Fibroblast of upper back skin (primary cell): ENCODE data around the gene OR52E6.
A peak's percentile ranks its signal among the peaks of the same experiment; 100 is the strongest.

Source experiments
- DNase-seq: peaks from one replicate; pipeline ENCODE4 v3.0.0-alpha.2; 2013

Gene OR52E6

DNA sequence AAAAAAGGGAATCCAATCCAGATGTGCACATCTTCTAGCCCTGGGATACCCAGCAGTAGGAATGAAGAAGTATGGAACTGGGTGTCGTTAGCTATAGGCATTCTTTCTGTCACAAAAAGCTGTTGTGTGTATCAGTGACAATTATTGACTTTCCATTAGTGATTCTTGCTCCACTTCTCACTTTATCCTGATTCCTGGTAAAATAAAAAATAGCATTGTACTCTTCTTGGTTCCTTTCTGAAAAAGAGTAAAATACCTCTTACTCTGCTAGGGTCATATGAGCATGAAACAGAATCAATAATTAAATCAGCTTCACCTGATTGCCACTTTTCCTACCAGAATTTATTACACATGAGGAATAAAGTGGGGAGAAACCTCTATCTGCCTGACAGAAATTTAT is at the start of gene OR52E6:
TSS of gene OR52E6 (minus strand) at position 101 of the 400 bp plus-strand sequence. CDS start at position 101, 0 bp downstream.
- no peak for DNase-seq

DNA sequence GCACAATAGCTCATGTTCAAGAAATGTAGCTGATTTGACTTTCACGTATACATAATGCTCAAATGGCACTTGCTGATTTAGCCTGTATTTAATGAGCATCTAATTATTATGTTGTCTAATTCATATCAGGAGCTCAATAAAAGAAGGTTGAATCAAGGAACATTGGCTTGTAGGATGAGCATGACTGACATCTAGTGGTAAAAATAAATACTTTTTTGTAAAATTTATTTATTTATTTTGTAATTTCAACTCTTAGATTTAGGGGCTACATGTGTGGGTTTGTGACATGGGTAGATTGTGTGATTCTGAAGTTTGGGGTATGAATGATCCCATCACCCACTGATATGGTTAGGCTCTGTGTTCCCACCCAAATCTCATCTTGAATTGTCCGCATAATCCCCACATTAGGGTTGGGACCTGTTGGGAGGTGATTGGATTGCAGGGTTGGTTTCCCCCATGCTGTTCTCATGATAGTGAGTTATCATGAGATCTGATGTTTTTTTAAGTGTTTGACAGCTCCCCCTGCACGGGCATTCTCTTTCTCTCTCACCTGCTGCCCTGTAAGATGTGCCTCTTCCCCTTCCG is 49.6 kb upstream of the OR52E6 start:
- peak; percentile 1 for DNase-seq

DNA sequence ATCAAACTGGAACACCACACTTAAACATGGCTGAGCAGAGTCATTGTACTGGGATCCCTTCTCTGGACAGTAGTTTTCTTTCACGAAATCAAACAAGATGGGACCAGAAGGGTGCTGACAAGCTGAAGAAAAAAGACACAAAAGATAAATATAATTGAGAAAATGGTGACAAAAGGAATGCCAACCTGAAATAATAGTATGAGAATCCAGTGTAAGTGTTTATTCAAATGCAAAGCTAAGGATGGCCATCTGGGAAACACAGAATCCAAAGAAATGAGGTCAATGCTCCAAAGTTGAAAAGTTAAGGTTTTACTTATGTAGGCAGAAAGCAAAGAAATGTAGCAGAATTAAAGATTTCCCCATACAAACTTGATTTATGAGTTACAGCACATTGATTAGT is 46.0 kb upstream of the OR52E6 start:
- no peak for DNase-seq

DNA sequence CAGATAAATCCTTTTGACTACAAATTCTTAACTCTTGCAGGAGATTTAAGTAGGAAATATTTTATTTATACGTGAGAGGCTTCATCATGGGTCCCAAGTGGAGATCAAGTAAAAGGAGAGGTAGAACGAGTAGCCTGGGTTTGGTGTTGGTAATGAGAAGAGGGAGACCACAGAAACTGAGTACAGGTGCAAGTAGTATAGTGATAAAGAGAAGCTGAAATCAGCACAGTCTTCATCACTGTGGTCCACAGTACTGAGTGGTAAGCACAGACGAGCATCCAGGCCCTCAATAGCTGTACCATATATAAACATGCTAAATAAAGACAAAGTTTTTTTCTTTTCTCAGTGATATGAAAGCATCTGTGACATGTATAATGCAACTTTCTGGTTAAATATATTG is 45.5 kb upstream of the OR52E6 start:
- DNase-seq: no peak

DNA sequence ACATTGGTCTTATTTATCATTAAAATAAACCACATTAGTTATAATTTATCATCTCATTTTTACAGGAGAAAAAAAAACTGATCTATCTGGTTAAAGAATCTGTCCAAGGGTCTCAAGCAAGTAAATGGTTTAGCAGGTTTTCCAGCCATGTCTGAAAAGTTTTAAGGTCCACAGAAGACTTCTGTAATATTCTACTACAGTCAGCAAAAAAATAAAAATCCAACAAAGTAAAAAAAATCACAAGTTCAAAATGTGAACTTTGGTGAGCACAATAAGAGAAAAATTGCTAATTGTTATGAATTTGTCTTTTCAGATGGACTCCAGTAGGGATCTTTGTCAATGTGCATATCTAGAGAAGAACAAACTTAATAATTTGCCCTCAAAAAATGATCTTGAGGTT is 40.1 kb upstream of the OR52E6 start:
- DNase-seq: no peak

DNA sequence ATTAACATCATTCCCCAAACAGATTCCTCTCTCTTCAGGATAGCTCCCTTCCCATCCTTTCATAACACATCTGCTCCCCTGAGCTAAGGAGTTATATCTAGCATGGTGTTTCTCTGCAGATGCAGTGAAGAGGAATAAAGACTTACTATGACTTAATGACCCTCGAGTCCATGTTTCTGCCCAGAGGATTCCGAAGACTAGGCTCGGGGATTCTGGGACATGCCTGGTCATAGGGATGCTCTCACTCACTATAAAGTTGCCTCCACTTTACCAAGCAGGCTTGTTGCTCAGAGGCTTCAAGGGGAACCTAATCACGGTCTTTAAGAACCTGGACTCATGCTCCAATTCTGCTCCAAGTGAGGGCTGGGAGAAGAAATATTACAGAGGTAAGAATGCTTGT is 38.6 kb upstream of the OR52E6 start, which contains the start of gene OR52E4:
TSS of gene OR52E4 (plus strand) at position 301 of the 400 bp plus-strand sequence. CDS start 3,664 bp downstream, outside the sequence.
- DNase-seq: no peak

DNA sequence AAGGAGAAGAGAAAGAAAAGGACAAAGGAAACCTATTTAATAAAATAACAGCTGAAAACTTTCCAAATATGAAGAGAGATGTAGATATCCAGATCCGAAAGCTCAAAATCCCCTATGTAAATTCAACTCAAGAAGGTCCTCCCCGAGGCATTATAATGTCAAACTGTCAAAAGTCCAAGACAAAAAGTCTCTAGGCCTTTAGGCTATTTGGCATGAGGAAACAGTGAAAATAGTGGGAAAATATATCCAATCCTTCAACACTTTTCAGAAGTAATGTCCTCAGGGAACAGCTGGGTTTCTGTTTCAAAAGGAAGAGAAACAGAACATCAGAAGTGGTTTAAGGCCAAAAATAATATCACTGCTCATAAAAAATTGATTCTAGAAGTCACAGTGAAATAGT is 36.9 kb upstream of the OR52E6 start:
- no peak for DNase-seq

DNA sequence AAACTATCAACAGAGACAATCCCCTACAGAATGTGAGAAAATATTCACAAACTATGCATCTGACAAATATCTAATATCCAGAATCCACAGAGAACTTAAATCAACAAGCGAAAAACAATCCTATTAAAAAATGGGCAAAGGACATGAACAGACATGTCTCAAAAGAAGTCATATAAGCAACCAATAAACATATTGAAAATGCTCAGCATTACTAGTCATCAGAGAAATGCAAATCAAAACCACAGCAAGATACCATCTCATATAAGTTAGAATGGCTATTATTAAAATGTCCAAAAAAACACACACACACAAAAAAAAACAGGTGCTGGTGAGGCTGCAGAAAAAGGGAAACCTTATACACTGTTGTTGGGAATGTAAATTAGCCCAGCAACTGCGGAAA is 24.1 kb upstream of the OR52E6 start:
- no peak for DNase-seq

DNA sequence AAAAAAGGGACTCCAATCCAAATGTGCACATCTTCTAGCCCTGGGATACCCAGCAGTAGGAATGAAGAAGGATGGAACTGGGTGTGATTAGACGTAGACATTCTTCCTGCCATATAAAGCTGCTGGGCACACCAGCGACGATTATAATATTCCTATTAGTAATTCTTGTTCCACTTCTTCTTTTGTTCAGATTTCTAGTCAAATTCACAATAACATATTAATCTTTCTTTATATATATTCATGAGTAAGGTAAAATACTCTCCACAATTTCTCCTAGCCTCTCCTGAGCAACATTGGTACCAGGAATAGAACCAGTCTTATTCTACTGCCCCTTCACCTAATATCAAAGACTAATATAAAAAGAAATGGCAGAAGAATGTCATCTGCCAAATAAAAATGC is 15.9 kb upstream of the OR52E6 start, which contains the start of gene OR52E8:
TSS of gene OR52E8 (minus strand) at position 101 of the 400 bp plus-strand sequence. CDS start at position 101, 0 bp downstream.
- no peak for DNase-seq

DNA sequence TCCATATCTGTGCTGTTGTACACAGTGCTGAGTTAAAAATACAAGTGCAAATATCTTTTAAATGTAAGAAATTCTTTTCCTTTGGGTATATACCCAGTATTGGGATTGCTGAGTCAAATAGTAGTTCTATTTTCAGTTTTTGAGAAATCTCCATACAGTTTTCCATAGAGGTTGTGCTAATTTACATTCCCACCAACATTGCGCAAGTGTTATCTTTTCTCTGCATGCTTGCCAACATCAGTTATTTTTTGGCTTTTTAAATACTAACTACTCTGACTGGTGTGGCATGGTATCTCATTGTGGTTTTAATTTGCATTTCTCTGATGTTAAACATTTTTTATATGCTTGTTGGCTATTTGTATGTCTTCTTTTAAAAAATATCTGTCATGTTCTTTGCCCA is 9.3 kb upstream of the OR52E6 start:
- DNase-seq: no peak

DNA sequence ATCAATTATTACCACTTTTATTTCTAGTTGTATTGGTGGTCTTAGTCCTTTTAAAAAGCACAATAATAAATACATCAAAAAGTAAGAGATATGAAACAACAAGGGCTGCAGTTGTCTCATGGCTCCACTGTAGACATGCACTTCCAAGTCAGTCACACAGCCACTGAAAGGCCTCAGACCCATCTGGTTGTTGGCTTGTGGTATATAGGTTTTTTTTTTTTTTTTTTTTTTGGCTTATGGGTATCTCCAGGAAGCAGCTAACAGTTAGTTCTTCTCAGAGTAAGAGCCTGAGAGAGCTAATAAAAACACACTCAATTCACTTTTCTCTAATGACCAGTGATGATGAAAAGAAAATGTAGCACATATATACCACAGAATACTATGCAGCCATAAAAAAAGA is 6.0 kb upstream of the OR52E6 start:
- DNase-seq: no peak

DNA sequence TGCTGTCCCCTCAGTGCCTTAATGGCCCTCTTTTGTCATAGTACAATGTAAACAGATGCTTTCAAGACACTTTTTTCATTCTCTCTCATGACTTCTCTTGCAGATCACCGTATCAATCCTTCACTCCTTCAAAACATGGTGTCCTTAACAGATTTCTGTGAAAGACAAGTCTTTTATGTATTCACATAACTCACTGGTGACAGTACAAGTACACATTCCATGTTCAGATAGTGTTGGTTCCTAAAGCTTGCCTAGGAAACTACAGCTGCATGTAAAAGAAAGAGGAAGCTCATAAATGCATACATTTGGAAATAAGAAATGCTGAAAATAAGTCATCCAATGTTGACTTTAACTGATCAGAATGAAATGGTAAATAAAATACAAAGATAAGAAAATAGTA is 5.0 kb upstream of the OR52E6 start:
- no peak for DNase-seq

DNA sequence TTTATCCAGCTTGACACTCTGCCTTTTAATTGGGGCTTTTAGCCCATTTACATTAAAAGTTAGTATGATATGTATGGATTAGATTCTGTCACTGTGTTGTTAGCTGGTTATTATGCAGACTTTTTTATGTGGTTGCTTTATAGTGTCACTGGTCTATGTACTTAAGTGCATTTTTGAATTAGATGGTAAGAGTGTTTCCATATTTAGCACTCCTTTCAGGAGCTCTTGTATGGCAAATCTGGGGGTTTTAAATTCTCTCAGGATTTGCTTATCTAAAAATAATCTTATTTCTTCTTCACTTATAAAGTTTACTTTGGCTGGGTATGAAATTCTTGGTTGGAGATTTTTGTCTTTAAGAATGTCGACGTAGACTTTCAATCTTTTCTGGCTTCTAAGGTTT is 4.0 kb downstream of the OR52E6 start:
- DNase-seq: no peak

DNA sequence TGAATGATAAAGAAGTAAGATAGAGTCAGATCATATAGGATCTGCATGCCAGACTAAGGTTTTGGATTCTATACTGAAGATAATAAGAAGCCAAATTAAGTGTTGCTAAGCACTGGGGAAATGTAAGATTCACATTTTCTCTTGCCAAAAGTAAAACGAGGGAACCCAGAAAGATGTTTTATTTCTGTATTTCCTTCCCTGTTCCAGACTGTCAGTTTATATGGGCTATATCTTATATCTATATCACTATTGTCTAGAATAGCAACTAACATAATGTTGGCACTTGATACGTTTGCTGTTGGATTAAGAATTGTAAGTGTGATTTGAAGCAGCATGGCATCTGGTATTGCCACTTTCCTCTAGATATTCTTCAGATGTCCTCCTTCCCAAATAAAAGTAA is 8.3 kb downstream of the OR52E6 start:
- no peak for DNase-seq

DNA sequence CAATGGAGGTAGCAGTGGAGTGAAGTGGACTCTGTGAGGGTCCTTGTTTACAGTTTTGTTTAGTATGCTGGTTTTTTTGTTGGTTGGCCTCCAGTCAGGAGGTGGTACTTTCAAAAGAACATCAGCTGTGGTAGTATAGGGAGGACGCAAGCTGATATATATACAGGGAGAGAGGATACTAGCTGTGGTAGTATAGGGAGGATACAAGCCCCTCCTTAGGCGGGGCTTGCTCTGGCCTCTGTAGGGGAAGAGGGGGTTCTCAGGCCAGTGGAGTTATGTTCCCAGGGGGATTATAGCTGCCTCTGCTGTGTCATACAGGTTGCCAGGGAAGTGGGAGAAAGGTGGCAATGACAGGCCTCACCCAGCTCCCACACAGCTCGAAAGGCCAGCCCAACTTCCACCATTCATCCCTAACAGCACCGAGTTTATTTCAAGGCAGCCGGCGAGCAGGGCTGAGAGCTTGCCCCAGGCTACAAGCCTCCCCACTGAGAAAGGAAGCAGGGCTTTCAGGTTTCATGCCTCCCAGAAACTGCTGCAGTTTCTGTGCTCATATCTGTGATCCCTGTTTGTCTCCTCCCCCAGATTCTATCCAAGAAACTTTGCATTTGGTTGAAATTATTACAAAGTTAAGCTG is 10.4 kb downstream of the OR52E6 start:
- DNase-seq: no peak

DNA sequence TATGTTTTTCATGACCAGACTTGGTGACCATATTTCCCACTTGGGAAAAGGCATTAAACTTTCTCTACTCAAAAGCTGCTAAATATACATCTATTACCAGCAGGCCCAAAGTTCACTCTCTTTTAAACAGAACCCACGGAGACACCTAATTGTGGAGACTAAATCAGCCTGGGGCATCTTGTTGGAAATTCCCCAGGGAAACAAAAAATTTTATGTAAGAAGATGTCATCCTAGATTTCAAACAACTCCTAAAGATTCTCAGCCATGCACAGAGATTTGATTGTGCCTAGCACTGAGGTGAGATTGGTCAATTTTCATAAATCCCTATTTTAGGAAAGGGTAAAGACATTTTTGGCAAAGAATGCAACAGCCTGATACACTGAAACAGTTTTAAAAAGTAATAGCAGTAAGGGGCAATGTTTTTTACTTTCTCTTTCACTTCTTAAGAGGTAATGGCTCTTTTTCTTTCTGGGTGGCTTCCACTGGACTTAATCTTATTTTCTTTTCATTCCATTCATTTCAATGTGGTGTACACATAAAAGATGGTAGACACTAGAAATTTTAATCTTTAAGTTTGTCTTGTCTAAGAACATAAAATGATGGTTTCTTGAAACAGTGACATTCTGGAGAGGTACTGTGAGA is 23.3 kb downstream of the OR52E6 start:
- DNase-seq: no peak

DNA sequence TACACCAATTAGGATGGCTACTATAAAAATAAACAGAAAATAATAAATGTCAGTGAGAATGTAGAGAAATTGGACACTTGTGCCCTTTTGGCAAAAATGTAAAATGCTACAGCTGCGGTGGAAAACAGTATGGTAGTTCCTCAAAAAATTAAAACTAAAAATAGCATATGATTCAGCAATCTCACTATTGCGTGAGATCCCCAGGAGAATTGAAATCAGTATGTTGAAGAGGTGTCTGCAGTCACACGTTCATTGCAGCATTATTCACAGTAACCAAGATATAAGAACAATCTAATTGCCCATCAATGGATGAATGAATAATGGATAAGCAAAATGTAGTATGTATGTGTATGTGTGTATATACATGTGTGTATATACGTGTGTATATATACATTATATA is 26.2 kb downstream of the OR52E6 start:
- DNase-seq: no peak

DNA sequence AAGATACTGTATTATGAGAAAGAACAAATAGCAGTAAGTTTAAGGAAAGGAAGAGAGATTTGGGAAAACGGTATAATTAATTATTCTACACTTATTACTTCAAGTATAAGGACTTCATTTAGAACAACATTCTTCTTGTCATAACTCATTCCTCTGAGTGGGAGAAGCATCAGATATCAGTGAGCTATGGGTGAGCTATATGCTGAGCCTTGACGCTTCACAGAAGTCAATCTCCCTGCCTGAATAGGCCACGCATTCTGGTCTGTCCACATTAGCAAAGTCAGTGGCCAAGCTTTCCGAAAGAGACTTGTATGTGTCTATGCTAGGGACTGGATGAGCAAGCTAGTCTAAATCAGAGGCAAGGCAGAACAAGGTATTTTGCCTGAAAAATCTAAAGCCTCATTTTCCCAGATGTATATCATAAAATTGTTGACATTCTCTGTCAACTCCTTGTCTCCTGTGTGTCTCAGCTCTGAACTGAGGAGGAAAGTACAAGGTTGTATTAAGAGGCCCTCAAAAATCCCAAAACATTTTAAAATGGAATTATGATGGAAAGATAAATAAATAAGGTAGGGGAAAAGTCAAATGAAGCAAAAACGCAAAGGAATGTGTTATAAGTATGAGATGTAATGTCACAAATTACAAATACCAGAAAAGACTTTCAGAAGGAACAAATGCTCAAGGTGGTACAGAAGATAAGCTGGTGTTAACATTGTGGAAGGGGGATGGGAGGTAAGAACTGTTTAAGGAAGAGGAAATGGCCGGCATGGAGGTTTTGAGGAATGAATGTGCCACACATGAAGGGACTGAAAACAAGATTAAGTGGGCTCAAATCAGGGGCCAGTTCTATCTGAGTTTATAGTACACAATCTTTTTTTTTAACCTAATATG is 31.5 kb downstream of the OR52E6 start:
- no peak for DNase-seq

DNA sequence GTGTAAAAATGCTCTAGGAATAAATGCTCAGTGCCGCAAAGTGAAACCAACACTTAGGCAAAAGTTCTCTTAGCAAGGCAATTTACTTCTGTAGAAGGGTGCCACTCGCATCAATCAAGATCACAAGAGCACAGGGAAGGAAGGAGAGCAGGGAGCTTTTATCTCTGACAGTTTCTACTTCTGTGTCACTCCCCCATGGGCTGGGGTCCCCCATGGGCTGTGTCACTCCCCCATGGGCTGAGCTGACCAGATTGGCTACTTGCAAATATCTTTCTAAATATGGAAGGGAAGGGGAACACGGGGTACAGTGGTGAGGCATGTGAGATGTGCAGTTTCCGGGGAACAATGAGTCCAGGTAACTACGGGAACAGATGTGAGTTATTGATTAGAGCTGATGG is 32.6 kb downstream of the OR52E6 start:
- DNase-seq: no peak

DNA sequence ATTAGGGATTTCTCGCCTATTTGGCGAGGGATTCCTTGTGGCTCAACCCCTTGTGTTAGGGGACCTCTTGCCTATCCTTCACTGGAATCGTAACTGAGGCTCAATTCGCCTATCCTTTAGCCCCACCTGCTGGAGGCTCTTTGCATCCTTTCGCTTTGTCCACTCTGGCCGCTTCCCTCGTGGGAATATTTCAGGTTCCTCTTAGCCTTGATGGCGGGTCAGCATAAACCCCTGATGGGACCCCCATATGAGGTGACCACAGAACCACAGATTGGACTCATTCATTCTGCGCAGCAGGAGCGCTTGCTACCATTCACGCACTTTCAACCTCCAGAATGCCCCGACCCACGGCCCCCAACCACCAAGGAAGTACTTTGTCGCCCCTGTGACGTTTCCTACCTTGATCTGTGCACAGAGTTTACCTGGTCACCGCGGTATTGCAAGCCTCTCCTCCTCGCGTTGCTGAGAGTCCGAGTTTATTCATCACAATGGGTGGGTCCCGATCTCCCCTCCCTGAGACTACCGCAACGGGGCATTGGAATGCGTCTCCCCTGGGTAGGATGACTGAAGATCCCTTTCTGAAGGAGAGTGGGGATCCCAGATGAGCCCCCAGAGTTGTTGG is 33.1 kb downstream of the OR52E6 start, which contains the start of gene OR52N2:
TSS of gene OR52N2 (plus strand) at position 425 of the 622 bp plus-strand sequence. CDS start 11,412 bp downstream, outside the sequence.
- DNase-seq: peak; percentile 72

DNA sequence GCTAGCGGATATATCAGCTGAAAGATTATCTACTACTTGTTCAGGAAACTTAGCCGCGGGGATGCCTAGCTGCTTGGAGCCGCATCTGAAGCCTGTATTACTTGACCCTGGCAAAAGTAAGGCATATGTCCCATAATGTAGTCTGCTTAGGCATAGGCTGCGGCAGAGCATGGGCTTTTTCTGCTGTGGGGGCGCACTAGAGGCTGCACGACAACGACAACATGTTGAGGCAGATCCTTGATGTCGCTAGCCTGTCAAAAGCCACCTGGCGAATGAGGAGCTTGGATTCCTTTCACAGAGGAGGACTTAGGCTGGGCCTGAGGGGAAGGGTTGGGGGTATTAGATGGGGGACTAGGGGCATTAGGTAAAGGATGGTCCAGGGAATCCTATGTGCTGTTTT is 34.1 kb downstream of the OR52E6 start:
- DNase-seq: no peak

DNA sequence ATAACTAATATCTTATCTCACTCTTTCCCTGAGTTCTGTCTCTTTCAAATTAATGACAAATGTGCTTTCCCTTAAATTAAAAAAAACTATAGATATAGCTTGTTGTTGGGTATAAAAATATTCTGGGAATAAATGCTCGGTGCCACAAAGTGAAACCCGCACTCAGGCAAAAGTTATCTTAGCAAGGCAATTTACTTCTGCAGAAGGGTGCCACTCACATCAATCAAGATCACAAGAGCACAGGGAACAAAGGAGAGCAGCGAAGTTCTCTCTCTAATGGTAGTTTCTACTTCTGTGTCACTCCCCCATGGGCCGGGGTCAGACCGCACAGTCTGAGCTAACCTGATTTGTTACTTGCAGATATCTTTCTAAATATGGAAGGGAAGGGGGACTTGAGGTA is 37.7 kb downstream of the OR52E6 start:
- no peak for DNase-seq

DNA sequence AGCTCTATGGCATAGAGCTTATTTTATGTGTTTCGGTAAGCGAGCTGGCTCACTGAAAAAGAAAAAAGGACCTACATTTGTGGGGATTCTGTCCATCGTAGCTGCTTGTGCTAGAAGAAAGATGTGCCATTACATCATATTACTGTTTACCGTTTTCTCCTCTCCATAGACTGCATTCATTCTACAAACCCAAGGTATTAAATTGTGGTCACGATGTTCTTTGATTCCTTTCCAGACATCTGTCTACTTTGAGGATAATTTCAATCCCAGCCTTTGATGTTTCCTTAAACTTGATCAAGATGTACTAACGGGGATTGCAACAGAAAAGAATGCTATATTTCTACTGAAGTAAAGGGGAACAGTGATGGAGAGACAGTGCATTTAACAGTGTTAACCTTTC is 45.2 kb downstream of the OR52E6 start:
- DNase-seq: no peak
